HepG2 (cell line): ENCODE data around the gene TFG. TPM values are rescaled to one million over a fixed set of nuclear protein-coding genes. Genes with fewer than 3 reads are reported as not detected.

ENCODE experiments used
- CCDC6 ChIP-seq: sonication (generic); formaldehyde crosslinking; IDR thresholded peaks from 2 replicates; pipeline ENCODE4 v1.8.1; 2022; ENCODE audit warnings: mild to moderate bottlenecking, missing genetic modification reagents, moderate library complexity
- CREB1 ChIP-seq, 2 experiments: fragments of 450-650 bp in 1 of 2; IDR thresholded peaks; 2 replicates each; pipeline ENCODE4 v1.6.1; 2016 to 2017; ENCODE audit warnings: control low read depth in 1 of 2, mild to moderate bottlenecking in 1 of 2, missing compliant biosample characterization in 1 of 2, missing genetic modification characterization in 1 of 2
- GTF3A ChIP-seq: sonication (generic); formaldehyde crosslinking; conservative IDR thresholded peaks from 2 replicates; pipeline ENCODE4 v1.4.0; 2020; ENCODE audit warnings: mild to moderate bottlenecking, missing genetic modification reagents
- HCFC1 ChIP-seq: fragments of 150-350 bp; IDR thresholded peaks from 2 replicates; pipeline ENCODE4 v1.6.1; 2014; ENCODE audit warnings: low read depth, low read length
- HINFP ChIP-seq: sonication (generic); formaldehyde crosslinking; IDR thresholded peaks from 2 replicates; pipeline ENCODE4 v1.4.0; 2020; ENCODE audit warnings: low read depth, mild to moderate bottlenecking, missing genetic modification reagents
- HOXA3 ChIP-seq: sonication (generic); formaldehyde crosslinking; IDR thresholded peaks from 2 replicates; pipeline ENCODE4 v1.5.0; 2020; ENCODE audit warnings: missing genetic modification reagents
- KMT2B ChIP-seq: IDR thresholded peaks from 2 replicates; pipeline ENCODE4 v1.6.1; 2016; ENCODE audit warnings: missing genetic modification reagents, missing compliant biosample characterization
- POGZ ChIP-seq: sonication (generic); formaldehyde crosslinking; IDR thresholded peaks from 2 replicates; pipeline ENCODE4 v1.4.0; 2020; ENCODE audit warnings: mild to moderate bottlenecking, missing genetic modification reagents
- RCOR2 ChIP-seq: IDR thresholded peaks from 2 replicates; pipeline ENCODE4 v1.6.1; 2016; ENCODE audit warnings: missing biosample characterization, missing genetic modification reagents
- SALL1 ChIP-seq: sonication (generic); formaldehyde crosslinking; IDR thresholded peaks from 2 replicates; pipeline ENCODE4 v1.8.0; 2022; ENCODE audit warnings: mild to moderate bottlenecking, missing genetic modification reagents
- SRSF1 ChIP-seq: fragments of 200-400 bp; formaldehyde crosslinking; optimal IDR thresholded peaks from 2 replicates; pipeline ENCODE3; 2017; ENCODE audit warnings: mild to moderate bottlenecking, low read depth, low read length, moderate library complexity
- TAF1 ChIP-seq: sonication (generic); formaldehyde crosslinking; IDR thresholded peaks from 2 replicates; pipeline ENCODE4 v1.4.0; 2020; ENCODE audit warnings: missing genetic modification reagents
- TBL1XR1 ChIP-seq: fragments of 150-350 bp; IDR thresholded peaks from 2 replicates; pipeline ENCODE4 v1.6.1; 2014; ENCODE audit warnings: borderline replicate concordance, low read length; ENCODE audit not compliant: partially characterized antibody
- ZBTB21 ChIP-seq: sonication (generic); formaldehyde crosslinking; IDR thresholded peaks from 2 replicates; pipeline ENCODE4 v1.4.0; 2020; ENCODE audit warnings: missing genetic modification reagents
- ZBTB34 ChIP-seq: sonication (generic); formaldehyde crosslinking; IDR thresholded peaks from 2 replicates; pipeline ENCODE4 v1.8.0; 2022; ENCODE audit warnings: mild to moderate bottlenecking, missing genetic modification reagents
- ZFP36 ChIP-seq: fragments of 150-350 bp; IDR thresholded peaks from 2 replicates; pipeline ENCODE4 v1.6.1; 2018; ENCODE audit warnings: borderline replicate concordance, low read length, low read depth; ENCODE audit not compliant: partially characterized antibody
- ZFX ChIP-seq: sonication (generic); formaldehyde crosslinking; IDR thresholded peaks from 2 replicates; pipeline ENCODE4 v1.4.0; 2020; ENCODE audit warnings: mild to moderate bottlenecking, low read depth, missing genetic modification reagents, moderate library complexity
- ZGPAT ChIP-seq: IDR thresholded peaks from 2 replicates; pipeline ENCODE4 v1.6.1; 2016; ENCODE audit warnings: mild to moderate bottlenecking
- ZHX1 ChIP-seq: sonication (generic); formaldehyde crosslinking; IDR thresholded peaks from 2 replicates; pipeline ENCODE4 v1.8.1; 2022; ENCODE audit warnings: low read depth, mild to moderate bottlenecking, missing genetic modification reagents
- ZNF205 ChIP-seq: IDR thresholded peaks from 2 replicates; pipeline ENCODE4 v1.6.1; 2018; ENCODE audit warnings: missing biosample characterization, missing genetic modification reagents
- ZNF282 ChIP-seq: fragments of 450-650 bp; IDR thresholded peaks from 2 replicates; pipeline ENCODE4 v1.6.1; 2018; ENCODE audit not compliant: partially characterized antibody
- ZNF33B ChIP-seq: sonication (generic); formaldehyde crosslinking; IDR thresholded peaks from 2 replicates; pipeline ENCODE4 v1.5.1; 2020; ENCODE audit warnings: mild to moderate bottlenecking, missing genetic modification reagents
- ZNF543 ChIP-seq: sonication (generic); formaldehyde crosslinking; IDR thresholded peaks from 2 replicates; pipeline ENCODE4 v1.4.0; 2020; ENCODE audit warnings: mild to moderate bottlenecking, missing genetic modification reagents
- ZNF558 ChIP-seq: sonication (generic); formaldehyde crosslinking; IDR thresholded peaks from 2 replicates; pipeline ENCODE4 v1.9.0; 2022; ENCODE audit warnings: mild to moderate bottlenecking, missing genetic modification reagents, borderline replicate concordance
- polyA plus RNA-seq, 8 experiments: library from polyadenylated mRNA; depleted of rRNA in 3 of 8; stranded (reverse) in 7 of 8; unstranded in 1 of 8; fragments of >200 nt; fragmentation: Illumina TruSeq in 4 of 8; extraction: Trizol in 4 of 8; gene quantifications; 2 replicates each; pipeline versions ENCODE4 v1.2.1 to v1.2.3, GENCODE V29; 2011 to 2016; ENCODE audit warnings: low read depth in 4 of 8, missing spikeins in 1 of 8, mixed read lengths in 1 of 8; ENCODE audit not compliant: insufficient read depth in 1 of 8
- total RNA-seq, 5 experiments: library from RNA; depleted of rRNA; stranded (reverse); fragments of >200 nt; fragmentation: Illumina TruSeq; extraction: Trizol; gene quantifications; 2 replicates each; pipeline ENCODE4 v1.2.3, GENCODE V29; 2016; ENCODE audit warnings: low read depth in 1 of 5

The TFG gene
- total and polyA plus RNA-seq, 2 of the 13 experiments (the other 11 are each of a cell fraction or from before 2014, with no cell fraction given), result 53.6 to 71.7 TPM

- no peak for TF ChIP-seq ZFX (CRISPR knock-in tag)
- no peak for TF ChIP-seq ZFP36
- no peak for TF ChIP-seq GTF3A (CRISPR knock-in tag)
- TF ChIP-seq ZNF205 (CRISPR knock-in tag), result no peak
- TF ChIP-seq HCFC1, result no peak
- TF ChIP-seq KMT2B (CRISPR knock-in tag), result no peak
- TF ChIP-seq RCOR2 (CRISPR knock-in tag), result no peak
- peak; percentile 8; the same call in 1 of the 2 replicates for TF ChIP-seq SALL1 (CRISPR knock-in tag)
- no peak for TF ChIP-seq HINFP (CRISPR knock-in tag)
- TF ChIP-seq ZNF558 (CRISPR knock-in tag), result no peak
- no peak for TF ChIP-seq TBL1XR1
- TF ChIP-seq ZNF33B (CRISPR knock-in tag), result no peak
- TF ChIP-seq HOXA3 (CRISPR knock-in tag), result no peak
- no peak for TF ChIP-seq CCDC6 (CRISPR knock-in tag)
- TF ChIP-seq SRSF1, result no peak
- TF ChIP-seq ZHX1 (CRISPR knock-in tag), result no peak
- TF ChIP-seq ZBTB34 (CRISPR knock-in tag), result no peak
- TF ChIP-seq ZGPAT (CRISPR knock-in tag), result no peak
- no peak for TF ChIP-seq ZBTB21 (CRISPR knock-in tag)
- peak; percentile 88 for TF ChIP-seq CREB1 (IDR thresholded peaks at IDR 0.05)
- TF ChIP-seq CREB1 (CRISPR knock-in tag; IDR thresholded peaks at IDR 0.05), result no peak
- TF ChIP-seq POGZ (CRISPR knock-in tag), result 0 out of 2 replicates have a peak, but pooled peaks have one; percentile 27
- no peak for TF ChIP-seq ZNF282
- TF ChIP-seq TAF1 (CRISPR knock-in tag), result no peak
- TF ChIP-seq ZNF543 (CRISPR knock-in tag), result no peak
These were observed 27.0 kb upstream of the TFG start (continued) for GRCh38 chr3:100682056-100682853.
